Measurements from ENCODE around the gene HARBI1.

- TF ChIP-seq CREM (IDR thresholded peaks at IDR 0.05; ENCODE audit: low read depth) (no peak), POLR2A (IDR thresholded peaks at IDR 0.05; ENCODE audit: low read depth, low read length) (no peak), YY1 (IDR thresholded peaks at IDR 0.05; ENCODE audit: low read depth, low read length) (no peak)
These were observed 46.4 kb upstream of the HARBI1 start for GRCh38 chr11:46663277-46663940.
